ENCODE measurements around the gene SUMO1.

Gene SUMO1

DNA sequence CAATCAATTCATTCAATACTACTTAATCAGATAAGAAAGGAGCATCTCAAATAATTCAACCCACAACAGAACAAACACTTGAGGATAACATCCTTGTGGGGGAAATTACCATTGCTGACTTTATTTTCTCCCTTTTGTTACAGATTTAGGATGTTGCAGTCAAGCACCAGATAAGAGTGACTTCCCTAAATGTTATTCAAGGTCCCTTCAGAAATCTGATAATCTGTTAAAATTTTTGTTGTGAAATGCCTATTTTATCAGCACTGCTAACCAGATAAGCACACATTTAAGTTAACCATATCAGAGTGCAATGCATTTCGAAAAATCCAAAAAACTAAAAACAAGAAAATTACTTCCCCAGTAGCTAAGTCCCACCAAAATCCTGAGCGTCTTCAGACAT, 33.5 kb downstream of the SUMO1 start:
- H3K9ac ChIP-seq (ENCODE audit: low read length) = no peak overlapping the region

GRCh38 chr2:202203348-202203747, 35.0 kb downstream of the SUMO1 start:
- H3K4me3 ChIP-seq (ENCODE audit: low read length) = no peak overlapping the region
- TF ChIP-seq EZH2phosphoT487 (IDR thresholded peaks at IDR 0.05; ENCODE audit: low read depth) (no peak), CTCF (IDR thresholded peaks at IDR 0.05; ENCODE audit: low read depth, low read length) (no peak)
- H3K9me3 ChIP-seq (ENCODE audit: insufficient read depth, low read length) = no peaks in the 10 kb centered on the region
- no peak overlapping the region for H3K27ac ChIP-seq (ENCODE audit: low read length)
- no peak overlapping the region for H3K9ac ChIP-seq (ENCODE audit: low read length)
- H3K79me2 ChIP-seq (ENCODE audit: low read length) = no peaks in the 10 kb centered on the region
- H3K27me3 ChIP-seq (ENCODE audit: low read depth, low read length) = no peaks in the 10 kb centered on the region
- peaks cover 11% of the 10 kb centered on the region for H3K36me3 ChIP-seq (replicated peaks; ENCODE audit: low read depth, low read length)
- H4K20me1 ChIP-seq (ENCODE audit: insufficient read depth, low read length) = no peaks in the 10 kb centered on the region
- no peak overlapping the region for H3K4me2 ChIP-seq (ENCODE audit: low read length)
- peaks cover 11% of the 10 kb centered on the region for H3K4me1 ChIP-seq (ENCODE audit: low read length)
- H2AFZ ChIP-seq (ENCODE audit: low read depth, low read length) = no peak overlapping the region

More for the DNA sequence above, 33.5 kb downstream of the SUMO1 start:
- H3K4me2 ChIP-seq (ENCODE audit: low read length) = no peak overlapping the region
- H3K36me3 ChIP-seq (replicated peaks; ENCODE audit: low read depth, low read length) = peaks cover 16% of the 10 kb centered on the region
- no peak overlapping the region for H3K27ac ChIP-seq (ENCODE audit: low read length)
- TF ChIP-seq CTCF (IDR thresholded peaks at IDR 0.05; ENCODE audit: low read depth, low read length) (no peak), EZH2phosphoT487 (IDR thresholded peaks at IDR 0.05; ENCODE audit: low read depth) (no peak)
- no peaks in the 10 kb centered on the region for H4K20me1 ChIP-seq (ENCODE audit: insufficient read depth, low read length)
- H3K9me3 ChIP-seq (ENCODE audit: insufficient read depth, low read length) = no peaks in the 10 kb centered on the region
- no peaks in the 10 kb centered on the region for H3K27me3 ChIP-seq (ENCODE audit: low read depth, low read length)
- H2AFZ ChIP-seq (ENCODE audit: low read depth, low read length) = no peak overlapping the region
- H3K79me2 ChIP-seq (ENCODE audit: low read length) = no peaks in the 10 kb centered on the region
- peaks cover 11% of the 10 kb centered on the region for H3K4me1 ChIP-seq (ENCODE audit: low read length)
- H3K4me3 ChIP-seq (ENCODE audit: low read length) = no peak overlapping the region

- Histone ChIP-seq H3K79me2 (ENCODE audit: low read length) (no peaks in the 10 kb centered on the region), H3K4me2 (ENCODE audit: low read length) (no peak overlapping the region), H3K4me1 (ENCODE audit: low read length) (no peaks in the 10 kb centered on the region), H3K9ac (ENCODE audit: low read length) (no peak overlapping the region), H2AFZ (ENCODE audit: low read depth, low read length) (no peak overlapping the region), H3K36me3 (replicated peaks; ENCODE audit: low read depth, low read length) (peaks cover 11% of the 10 kb centered on the region), H4K20me1 (ENCODE audit: insufficient read depth, low read length) (no peaks in the 10 kb centered on the region), H3K27ac (ENCODE audit: low read length) (no peak overlapping the region), H3K4me3 (ENCODE audit: low read length) (no peak overlapping the region), H3K27me3 (ENCODE audit: low read depth, low read length) (no peaks in the 10 kb centered on the region), H3K9me3 (ENCODE audit: insufficient read depth, low read length) (no peaks in the 10 kb centered on the region)
- no peak for TF ChIP-seq EZH2phosphoT487 (IDR thresholded peaks at IDR 0.05; ENCODE audit: low read depth)
- no peak for TF ChIP-seq CTCF (IDR thresholded peaks at IDR 0.05; ENCODE audit: low read depth, low read length)
Measured at GRCh38 chr2:202201220-202202160, 36.9 kb downstream of the SUMO1 start.

GRCh38 chr2:202196727-202197126, 41.7 kb downstream of the SUMO1 start:
- Histone ChIP-seq H3K9me3 (ENCODE audit: insufficient read depth, low read length) (no peaks in the 10 kb centered on the region), H4K20me1 (ENCODE audit: insufficient read depth, low read length) (no peaks in the 10 kb centered on the region), H3K79me2 (ENCODE audit: low read length) (no peaks in the 10 kb centered on the region), H3K27me3 (ENCODE audit: low read depth, low read length) (no peaks in the 10 kb centered on the region), H3K4me1 (ENCODE audit: low read length) (no peaks in the 10 kb centered on the region), H2AFZ (ENCODE audit: low read depth, low read length) (no peak overlapping the region), H3K36me3 (replicated peaks; ENCODE audit: low read depth, low read length) (no peaks in the 10 kb centered on the region), H3K4me3 (ENCODE audit: low read length) (no peak overlapping the region), H3K27ac (ENCODE audit: low read length) (no peak overlapping the region), H3K9ac (ENCODE audit: low read length) (no peak overlapping the region), H3K4me2 (ENCODE audit: low read length) (no peak overlapping the region)
- TF ChIP-seq CTCF (IDR thresholded peaks at IDR 0.05; ENCODE audit: low read depth, low read length) (no peak), EZH2phosphoT487 (IDR thresholded peaks at IDR 0.05; ENCODE audit: low read depth) (no peak)

Measured in OCI-LY3 (cell line).